Measurements from ENCODE around the gene MYO18B. TPM values are rescaled to one million over a fixed set of nuclear protein-coding genes. Genes with fewer than 3 reads are reported as not detected.

The MYO18B gene
- total and polyA plus RNA-seq, 2 donors (not counting 3 experiments of a cell fraction or from before 2014, with no cell fraction given), result 0.01 TPM; not detected in 1

DNA sequence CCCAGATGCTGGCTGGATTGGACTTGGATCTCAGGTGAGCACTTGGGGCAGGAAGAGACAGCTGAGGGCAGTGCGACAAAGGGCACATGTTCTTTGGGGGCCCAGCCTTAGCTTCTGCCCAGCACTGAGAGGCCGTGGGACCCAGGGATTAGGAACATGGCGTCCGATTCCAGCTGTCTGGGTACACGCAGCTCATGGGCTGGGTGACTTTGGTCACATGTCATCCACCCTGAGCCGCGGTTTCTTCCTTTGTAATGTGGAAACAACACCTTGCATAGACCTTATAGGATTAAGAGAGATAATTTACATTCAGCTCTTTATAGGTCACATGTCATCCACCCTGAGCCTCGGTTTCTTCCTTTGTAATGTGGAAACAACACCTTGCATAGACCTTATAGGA is 39.8 kb downstream of the MYO18B start:
- TF ChIP-seq JUN (IDR thresholded peaks at IDR 0.05; ENCODE audit: borderline replicate concordance, insufficient read depth, insufficient read length, low read depth) (no peak), EZH2 (IDR thresholded peaks at IDR 0.05; ENCODE audit: borderline replicate concordance, low read depth, low read length, severe bottlenecking) (no peak), GATA2 (IDR thresholded peaks at IDR 0.05; ENCODE audit: insufficient read depth, insufficient read length, low read depth, low read length) (no peak), FOS (IDR thresholded peaks at IDR 0.05; ENCODE audit: borderline replicate concordance, insufficient read depth, low read length) (no peak), CTCF (IDR thresholded peaks at IDR 0.05; ENCODE audit: extremely low read depth in 1 of 2, insufficient read depth in 1 of 2, low read depth in 1 of 2, low read length in 2 of 2) (no peak), POLR2AphosphoS5 (IDR thresholded peaks at IDR 0.05; ENCODE audit: insufficient read depth, low read depth, low read length) (no peak), POLR2A (IDR thresholded peaks at IDR 0.05; ENCODE audit: low read depth, low read length) (no peak), MYC (IDR thresholded peaks at IDR 0.05; ENCODE audit: low read depth, low read length) (no peak)
- TF ChIP-seq, protein P1, sequence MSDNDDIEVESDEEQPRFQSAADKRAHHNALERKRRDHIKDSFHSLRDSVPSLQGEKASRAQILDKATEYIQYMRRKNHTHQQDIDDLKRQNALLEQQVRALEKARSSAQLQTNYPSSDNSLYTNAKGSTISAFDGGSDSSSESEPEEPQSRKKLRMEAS (IDR thresholded peaks at IDR 0.05; ENCODE audit: insufficient read depth, insufficient read length), result no peak
- dilution Hi-C loops (cut with MboI; ENCODE audit: extremely low pct_ligation_motif_present, low sequenced_read_pairs) (no loop called here), intact Hi-C loops (cut with micrococcal nuclease) (no loop called here)
- no peak overlapping the region for H3K4me3 ChIP-seq (replicated peaks in 1 of 3; ENCODE audit: insufficient read depth in 1 of 3, low read depth in 1 of 3, low read length in 3 of 3)
- no peak overlapping the region for H3K4me2 ChIP-seq (ENCODE audit: insufficient read depth, low read length)
- H3K9me3 ChIP-seq (replicated peaks; ENCODE audit: control insufficient read depth, insufficient read depth, low read length), result no peaks in the 10 kb centered on the region
- no peak overlapping the region for H3K9ac ChIP-seq (replicated peaks; ENCODE audit: extremely low read depth, insufficient read depth, low read length)
- no peaks in the 10 kb centered on the region for H3K36me3 ChIP-seq (ENCODE audit: control insufficient read depth in 2 of 2, extremely low read depth in 1 of 2, insufficient read depth in 2 of 2, low read length in 2 of 2)
- FAIRE-seq (no peak), DNase-seq (ENCODE audit: low read depth, low spot score) (no peak)
- no peaks in the 10 kb centered on the region for H4K20me1 ChIP-seq (replicated peaks; ENCODE audit: control insufficient read depth, extremely low read depth, insufficient read depth, low read length)
- peaks cover 0 to 2% of the 10 kb centered on the region in 2 experiments for H3K27me3 ChIP-seq (ENCODE audit: control insufficient read depth in 2 of 2, insufficient read depth in 2 of 2, low read length in 2 of 2)
- H3K79me2 ChIP-seq (ENCODE audit: control insufficient read depth, insufficient read depth, low read length), result no peaks in the 10 kb centered on the region
- no TSS peak for BruUV-seq (replicated peaks)
- H3K4me1 ChIP-seq (ENCODE audit: control insufficient read depth, extremely low read depth, insufficient read depth, low read length), result no peaks in the 10 kb centered on the region
- POLR2A ChIA-PET, result no interaction called here
- no peaks in the 10 kb centered on the region for H3K9me1 ChIP-seq (replicated peaks; ENCODE audit: control insufficient read depth, extremely low read depth, insufficient read depth, low read length)
- CTCF ChIA-PET, result interaction anchor here (1.2 to 2.4 kb wide), 2 partner anchors 9 to 10 kb away, joined by 3 to 16 read pairs; no protein-coding TSS in a partner anchor
- no peak overlapping the region for H2AFZ ChIP-seq (ENCODE audit: low read depth, low read length)
- no peak overlapping the region for H3K27ac ChIP-seq (ENCODE audit: insufficient read depth, low read depth, low read length)

Measured in endothelial cell of umbilical vein (primary cell).